Motor neuron (in vitro differentiated cells): ENCODE measurements around the gene CDNF. TPM values are rescaled to one million over a fixed set of nuclear protein-coding genes. Genes with fewer than 3 reads are reported as not detected.

Experiments
- ATAC-seq, 8 experiments: fragments of 200-7000 bp; cut with Tn5 transposase; replicated peaks in 6 of 8; 2 replicates each; pipeline ENCODE4 v1.8.0; 2021; ENCODE audit warnings: mild to moderate bottlenecking in 8 of 8, moderate library complexity in 8 of 8
- H3K27ac ChIP-seq, 2 donors: fragments of 250-450 bp; sonication (Bioruptor Pico); 2 replicates each; pipeline ENCODE4 v1.9.0; 2021; ENCODE audit warnings: antibody characterized with exemption in 2 of 2, mild to moderate bottlenecking in 2 of 2, moderate library complexity in 1 of 2
- H3K4me1 ChIP-seq, 2 donors: fragments of 250-450 bp; sonication (Bioruptor Pico); replicated peaks in 1 of 2; 2 replicates each; pipeline ENCODE4 v1.6.1; 2021; ENCODE audit warnings: antibody characterized with exemption in 2 of 2, mild to moderate bottlenecking in 2 of 2, moderate library complexity in 1 of 2
- H3K4me3 ChIP-seq, 5 donors: fragments of 250-450 bp; sonication (Bioruptor Pico); 2 replicates each; pipeline ENCODE4 v1.9.0; 2021; ENCODE audit warnings: antibody characterized with exemption in 5 of 5, mild to moderate bottlenecking in 5 of 5, moderate library complexity in 4 of 5
- WGBS, 10 experiments: fragments of 450-650 bp; shearing (Covaris generic); methylation state at CpG; one replicate each; pipeline ENCODE4 v1.0.0; 2022; 5-methylcytosine and 5-hydroxymethylcytosine counted together
- in situ Hi-C, 9 experiments: fragments of 400-800 bp; cut with MboI; loops; one replicate each; pipeline ENCODE4 v1.15.0; 2021; ENCODE audit warnings: low sequenced_read_pairs in 9 of 9, low pct_unique_long_range_greater_than_20kb in 2 of 9; ENCODE audit not compliant: unreplicated experiment in 9 of 9
- total RNA-seq, 8 experiments: library from RNA; unstranded; fragments of 300-600 nt; gene quantifications; 2 replicates each; pipeline versions ENCODE4 v1.2.3 to v1.2.4, GENCODE V29; 2022

CDNF gene
- total RNA-seq, 8 experiments from 2014 or later: 0.81 to 3.6 (median 1.1) TPM

DNA sequence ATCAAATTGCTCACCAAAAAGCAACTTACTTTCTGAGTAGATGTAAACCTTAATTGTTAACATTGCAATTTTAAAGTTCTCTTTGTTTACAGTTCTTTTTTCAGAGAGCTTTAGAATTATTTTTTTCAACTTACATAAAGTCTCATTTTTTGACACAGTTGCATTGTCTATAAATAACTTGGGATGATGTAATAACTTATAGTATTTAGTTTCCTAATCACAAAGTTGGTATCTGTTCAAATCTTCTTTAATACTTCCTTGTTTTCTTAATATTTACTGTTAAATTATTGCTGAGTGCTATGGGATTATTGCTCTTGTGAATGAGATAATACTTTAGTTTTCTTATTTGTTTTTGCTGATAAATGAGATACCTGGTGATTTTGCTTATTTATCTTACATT, 21.9 kb upstream of the CDNF start:
- no peaks in the 10 kb centered on the region for H3K4me1 ChIP-seq
- in situ Hi-C loops: no loop called here
- no peak overlapping the region for H3K27ac ChIP-seq
- ATAC-seq: no peak
- no peak overlapping the region for H3K4me3 ChIP-seq

DNA sequence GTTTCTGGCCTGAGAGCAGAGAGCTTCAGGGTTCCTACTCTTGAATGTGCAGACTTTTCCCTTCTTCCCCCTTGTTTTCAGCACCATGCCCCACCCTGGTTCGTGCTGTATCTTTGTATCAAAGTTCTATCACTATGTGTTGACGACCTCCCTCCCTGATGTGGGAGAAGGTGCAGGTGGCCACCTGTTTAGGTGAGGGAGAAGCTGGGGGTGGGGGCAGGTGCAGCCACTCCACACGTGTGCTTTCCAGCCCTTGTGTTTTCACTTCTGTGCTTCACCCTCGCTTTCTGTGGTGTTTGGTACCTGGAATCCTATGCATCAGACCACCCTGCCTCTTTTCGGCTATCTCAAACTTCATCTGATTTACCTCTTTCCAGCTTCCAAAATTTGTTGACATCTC, 21.2 kb upstream of the CDNF start:
- H3K4me3 ChIP-seq: no peak overlapping the region
- H3K27ac ChIP-seq: no peak overlapping the region
- in situ Hi-C loops: no loop called here
- H3K4me1 ChIP-seq: no peaks in the 10 kb centered on the region
- ATAC-seq: no peak
- WGBS, 10 experiments: 70 to 100% (median 89%) methylated on average over 1 to 4 of the region's 5 CpGs; no CpG with 5 or more reads in 1 of the 10 experiments

DNA sequence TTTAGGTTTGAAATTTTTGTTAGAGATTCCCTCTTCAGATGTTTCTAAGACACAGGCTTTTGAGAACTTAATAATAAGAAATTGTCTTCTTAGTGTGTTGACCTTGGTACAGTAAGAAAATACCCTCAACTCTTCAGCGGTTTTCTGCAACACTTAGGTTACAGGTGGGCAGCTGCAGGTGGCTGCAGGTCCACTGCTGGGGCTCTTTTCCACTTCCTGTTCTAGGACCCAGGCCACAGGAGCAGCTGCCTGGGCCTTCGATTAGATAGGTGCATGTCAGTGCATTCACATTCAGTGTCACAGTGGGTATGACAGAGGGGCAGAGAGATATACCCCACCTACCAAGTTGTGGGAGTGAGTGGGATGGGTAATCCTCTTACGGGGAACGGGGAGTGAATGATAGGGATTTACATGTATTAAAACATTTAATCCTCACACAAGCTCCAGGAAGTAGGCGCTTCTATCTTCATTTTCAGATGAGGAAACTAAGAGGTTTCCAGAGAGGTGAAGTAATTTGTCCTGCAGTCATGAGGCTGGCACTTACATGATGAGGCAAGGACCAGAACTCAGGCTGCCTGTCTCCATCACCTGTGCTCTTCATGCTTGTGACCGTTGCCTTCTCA, 20.6 kb upstream of the CDNF start:
- in situ Hi-C loops: no loop called here
- Histone ChIP-seq H3K27ac (no peak overlapping the region), H3K4me3 (no peak overlapping the region), H3K4me1 (no peaks in the 10 kb centered on the region)
- 81 to 100% (median 96%) methylated on average over 1 to 5 of the region's 6 CpGs; no CpG with 5 or more reads in 2 of the 10 experiments for WGBS, 10 experiments
- ATAC-seq: no peak

DNA sequence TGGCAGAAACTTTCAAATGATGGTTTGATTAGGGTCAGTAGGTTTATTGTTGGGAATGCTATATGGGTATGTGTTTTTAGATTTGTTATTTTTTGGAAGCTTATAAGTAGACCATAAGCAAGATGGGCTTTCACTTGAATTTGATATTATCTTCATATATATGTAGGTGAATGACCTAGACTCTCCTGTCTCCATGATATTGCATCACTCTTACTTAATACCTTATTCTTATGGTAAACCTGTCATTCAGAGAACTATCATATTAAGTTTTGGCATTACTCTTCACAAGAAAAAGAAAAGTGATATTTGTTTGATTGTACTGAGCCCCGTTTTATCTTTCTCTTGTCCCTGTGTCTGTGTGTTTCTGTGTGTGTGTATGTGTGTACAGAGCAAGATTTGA, 17.6 kb upstream of the CDNF start:
- 71 to 100% (median 93%) methylated on average over 1 of the region's 1 CpG; no CpG with 5 or more reads in 4 of the 10 experiments for WGBS, 10 experiments
- Histone ChIP-seq H3K4me3 (no peak overlapping the region), H3K4me1 (no peaks in the 10 kb centered on the region), H3K27ac (no peak overlapping the region)
- ATAC-seq: no peak
- in situ Hi-C loops: no loop called here

DNA sequence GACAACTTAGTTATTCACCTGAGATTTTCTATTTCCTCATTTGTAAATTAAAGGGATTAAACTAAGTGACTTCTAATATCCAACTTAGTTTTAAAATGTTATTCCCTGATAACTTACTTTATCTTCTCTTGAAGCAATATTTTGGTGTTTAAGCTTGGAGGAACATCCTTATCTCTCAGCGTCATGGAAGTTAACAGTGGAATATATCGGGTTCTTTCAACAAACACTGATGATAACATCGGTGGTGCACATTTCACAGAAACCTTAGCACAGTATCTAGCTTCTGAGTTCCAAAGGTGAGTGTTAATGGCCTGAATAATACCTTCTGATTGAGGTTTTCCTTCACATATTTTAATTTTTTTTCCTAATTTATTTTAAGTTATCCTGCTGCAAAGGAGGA, 14.4 kb upstream of the CDNF start:
- Histone ChIP-seq H3K4me1 (no peaks in the 10 kb centered on the region), H3K4me3 (no peak overlapping the region), H3K27ac (no peak overlapping the region)
- WGBS, 10 experiments: 94 to 100% (median 99%) methylated on average over 3 of the region's 3 CpGs; no CpG with 5 or more reads in 2 of the 10 experiments
- in situ Hi-C loops: no loop called here
- no peak for ATAC-seq

DNA sequence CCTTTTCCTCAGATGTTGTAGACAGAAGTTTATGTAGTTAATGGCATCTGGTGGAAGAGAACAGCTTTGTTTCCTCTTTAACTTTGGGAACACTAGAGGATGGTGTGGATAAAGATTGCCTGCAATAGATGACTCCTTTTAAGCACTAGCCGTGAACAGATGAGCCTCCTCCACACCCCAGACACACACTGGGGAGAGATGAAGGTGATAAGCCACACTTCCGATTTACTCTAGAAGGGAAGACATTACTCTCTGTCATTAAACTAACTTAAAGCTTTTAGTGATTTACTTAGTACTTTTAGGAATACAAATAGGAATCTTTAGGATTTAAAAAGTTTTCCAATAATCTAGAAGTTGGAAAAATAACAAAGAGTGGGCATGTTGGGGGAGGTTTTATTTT, 7.1 kb upstream of the CDNF start:
- Histone ChIP-seq H3K4me1 (no peaks in the 10 kb centered on the region), H3K27ac (no peak overlapping the region), H3K4me3 (no peak overlapping the region)
- in situ Hi-C loops: loop anchor here in 2 of 9 experiments (25.0 kb wide), 2 partner anchors 308 to 333 kb away; no protein-coding TSS in a partner anchor
- no peak for ATAC-seq
- 80 to 100% (median 100%) methylated on average over 1 to 2 of the region's 2 CpGs; no CpG with 5 or more reads in 1 of the 10 experiments for WGBS, 10 experiments

DNA sequence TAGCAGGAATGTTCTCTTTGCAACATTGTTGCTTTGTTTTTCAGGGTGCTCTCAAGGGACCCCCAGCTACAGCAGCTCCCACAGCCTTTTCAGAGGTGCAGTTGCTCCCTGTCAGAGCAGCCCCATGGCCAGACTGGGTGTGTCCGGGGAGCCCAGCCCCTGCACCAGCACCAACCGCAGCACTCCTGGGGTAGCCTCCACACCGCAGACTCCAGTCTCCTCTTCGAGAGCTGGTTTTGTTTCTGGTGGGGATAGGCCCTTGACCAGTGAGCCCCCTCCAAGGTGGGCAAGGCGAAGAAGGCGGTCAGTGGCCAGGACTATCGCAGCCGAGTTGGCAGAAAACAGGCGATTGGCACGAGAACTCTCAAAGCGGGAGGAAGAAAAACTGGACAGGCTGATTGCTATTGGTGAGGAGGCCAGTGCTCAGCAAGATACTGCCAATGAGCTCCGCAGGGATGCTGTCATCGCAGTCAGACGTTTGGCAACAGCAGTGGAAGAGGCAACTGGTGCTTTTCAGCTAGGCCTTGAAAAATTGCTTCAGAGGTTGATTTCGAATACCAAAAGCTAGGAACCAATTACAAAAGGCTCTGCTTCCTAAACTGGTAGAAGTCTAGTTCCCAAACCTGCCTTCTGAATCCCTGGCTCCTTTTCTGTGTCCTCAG, 5.6 kb upstream of the CDNF start:
- ATAC-seq: no peak
- Histone ChIP-seq H3K4me3 (no peak overlapping the region), H3K27ac (no peak overlapping the region), H3K4me1 (peaks cover 0 to 6% of the 10 kb centered on the region in 2 donors)
- in situ Hi-C loops: loop anchor here in 2 of 9 experiments (25.0 kb wide), 2 partner anchors 306 to 331 kb away; no protein-coding TSS in a partner anchor
- WGBS, 10 experiments: 53 to 100% (median 83%) methylated on average over 3 to 6 of the region's 15 CpGs; no CpG with 5 or more reads in 3 of the 10 experiments

DNA sequence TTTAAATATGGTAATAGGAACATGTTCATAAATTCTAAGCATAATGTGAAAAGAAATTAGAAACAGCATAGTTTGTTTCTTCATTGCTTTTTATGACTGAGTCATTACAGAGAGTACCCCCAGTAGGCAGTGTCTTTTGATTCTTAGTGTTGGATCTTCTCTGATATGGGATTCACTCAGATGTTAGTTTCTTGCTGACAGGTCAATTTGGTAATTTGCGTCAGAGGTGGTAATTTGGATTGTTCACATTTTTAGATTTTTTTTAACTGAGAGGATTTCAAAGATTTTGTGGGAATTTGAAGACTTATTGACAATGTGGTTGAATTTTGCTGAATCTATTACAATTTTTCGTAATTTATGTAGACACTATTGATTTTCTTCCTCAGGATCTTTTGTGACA, 2.3 kb upstream of the CDNF start:
- peaks cover 6 to 18% of the 10 kb centered on the region in 2 donors for H3K4me1 ChIP-seq
- no peak overlapping the region for H3K27ac ChIP-seq
- 75 to 100% (median 93%) methylated on average over 1 to 2 of the region's 2 CpGs for WGBS, 10 experiments
- no peak overlapping the region for H3K4me3 ChIP-seq
- ATAC-seq: no peak
- in situ Hi-C loops: loop anchor here in 2 of 9 experiments (25.0 kb wide), 2 partner anchors 303 to 328 kb away; no protein-coding TSS in a partner anchor

DNA sequence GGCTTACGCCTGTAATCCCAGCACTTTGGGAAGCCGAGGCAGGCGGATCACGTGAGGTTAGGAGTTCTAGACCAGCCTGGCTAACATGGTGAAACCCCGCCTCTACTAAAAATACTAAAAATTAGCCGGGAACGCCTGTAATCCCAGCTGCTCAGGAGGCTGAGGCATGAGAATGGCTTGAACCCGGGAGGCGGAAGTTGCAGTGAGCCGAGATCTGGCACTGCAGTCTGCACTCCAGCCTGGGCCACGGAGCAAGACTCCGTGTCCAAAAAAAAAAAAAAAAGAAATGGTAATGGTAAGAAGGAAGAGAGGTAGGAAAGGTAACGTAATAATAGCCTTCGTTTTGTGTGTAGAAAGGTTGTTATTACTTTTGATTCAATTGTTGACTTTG, 1.5 kb upstream of the CDNF start:
- Histone ChIP-seq H3K27ac (peak overlapping the region; percentile 68 to 87), H3K4me3 (peak overlapping the region; percentile 62 to 92 (median 80)), H3K4me1 (peaks cover 6 to 18% of the 10 kb centered on the region in 2 donors)
- ATAC-seq: peak in 3 of 8 experiments; percentile 0 to 14 (median 9)
- WGBS, 10 experiments: 2 to 60% (median 11%) methylated on average over 1 to 14 of the region's 14 CpGs
- in situ Hi-C loops: loop anchor here in 2 of 9 experiments (25.0 kb wide), 2 partner anchors 302 to 327 kb away; no protein-coding TSS in a partner anchor

DNA sequence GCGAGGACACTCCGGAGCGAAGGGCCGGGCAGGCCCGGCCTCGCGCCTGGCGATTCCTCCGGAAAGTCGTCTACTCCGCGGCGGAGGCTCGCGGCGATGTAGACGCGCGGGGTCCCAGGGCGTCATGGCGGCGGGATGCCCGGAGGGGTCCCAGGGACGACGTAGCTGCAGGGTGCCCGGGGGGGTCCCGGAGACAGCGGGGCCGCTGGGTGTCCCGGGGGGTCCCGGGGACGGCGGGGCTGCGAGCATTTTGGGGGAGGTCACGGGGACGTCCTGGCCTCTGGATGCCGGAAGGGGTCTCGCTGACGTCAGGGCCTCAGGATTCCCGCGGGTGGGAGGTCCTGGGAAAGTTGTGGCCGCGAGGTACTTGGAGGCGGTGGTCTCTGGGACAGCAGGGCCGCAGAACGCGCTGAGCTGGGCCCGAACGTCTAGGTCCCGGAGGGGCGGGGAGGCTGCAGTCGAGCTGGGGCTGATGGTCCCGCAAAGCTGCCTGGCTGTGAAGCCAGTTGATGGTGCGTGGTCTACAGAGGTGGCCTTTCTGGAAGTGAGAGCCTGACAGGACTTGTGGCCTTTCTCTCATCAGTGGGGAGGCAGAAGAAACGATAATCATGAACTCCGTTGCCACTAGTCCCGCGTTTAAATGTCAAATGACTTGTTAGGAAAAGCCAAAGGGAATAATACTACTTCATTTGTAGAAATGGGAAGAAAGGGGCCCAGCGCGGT, 906 bp upstream of the CDNF start:
- WGBS, 10 experiments: 0 to 6% (median 0%) methylated on average over 1 to 16 of the region's 60 CpGs; no CpG with 5 or more reads in 1 of the 10 experiments
- peak overlapping the region; percentile 62 to 92 (median 80) for H3K4me3 ChIP-seq
- H3K4me1 ChIP-seq: peaks cover 6 to 18% of the 10 kb centered on the region in 2 donors
- in situ Hi-C loops: loop anchor here in 2 of 9 experiments (25.0 kb wide), 2 partner anchors 301 to 326 kb away; no protein-coding TSS in a partner anchor
- peak overlapping the region; percentile 68 to 87 for H3K27ac ChIP-seq
- ATAC-seq: peak in 7 of 8 experiments; percentile 0 to 5 (median 1)

DNA sequence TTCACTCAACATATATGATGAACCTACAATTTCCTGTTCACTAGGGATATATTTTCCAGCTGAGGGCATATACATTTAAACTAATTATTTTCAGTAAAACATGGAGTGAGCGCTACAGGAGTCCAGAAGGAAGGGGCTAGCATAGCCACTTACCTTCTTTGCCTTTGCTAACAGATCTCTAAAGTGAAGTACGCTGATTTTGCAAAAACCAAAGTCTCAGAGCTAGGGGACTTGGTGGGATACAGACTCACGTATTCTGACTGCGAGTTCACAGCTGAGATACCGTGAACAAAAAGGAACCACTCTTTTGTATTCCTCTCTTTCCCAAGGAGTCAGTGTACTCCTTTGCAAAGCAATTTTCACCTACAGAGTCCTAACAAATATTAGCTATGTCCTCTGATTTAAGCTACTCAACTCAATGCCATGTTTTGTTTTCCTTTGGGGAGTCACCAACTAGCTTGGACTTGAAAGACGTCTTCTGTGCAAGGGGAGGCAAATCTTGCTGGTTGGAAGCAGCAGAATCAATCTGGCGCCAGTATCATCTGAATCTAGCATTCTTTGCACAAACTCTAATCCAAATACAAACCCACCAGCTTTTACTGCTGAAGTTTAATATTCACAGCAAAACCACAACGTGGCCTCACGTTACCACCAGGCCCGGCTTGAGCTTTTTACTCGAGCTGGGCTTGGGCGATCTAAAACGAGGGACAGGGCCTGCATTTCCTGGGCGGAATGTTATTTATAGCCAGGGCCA, 657 bp downstream of the CDNF start:
- in situ Hi-C loops: loop anchor here in 2 of 9 experiments (25.0 kb wide), 2 partner anchors 300 to 325 kb away; no protein-coding TSS in a partner anchor
- Histone ChIP-seq H3K4me1 (peaks cover 6 to 18% of the 10 kb centered on the region in 2 donors), H3K27ac (peak overlapping the region; percentile 92 to 94), H3K4me3 (peak overlapping the region; percentile 62 to 92 (median 80))
- 0 to 51% (median 19%) methylated on average over 1 to 13 of the region's 14 CpGs for WGBS, 10 experiments
- no peak for ATAC-seq

DNA sequence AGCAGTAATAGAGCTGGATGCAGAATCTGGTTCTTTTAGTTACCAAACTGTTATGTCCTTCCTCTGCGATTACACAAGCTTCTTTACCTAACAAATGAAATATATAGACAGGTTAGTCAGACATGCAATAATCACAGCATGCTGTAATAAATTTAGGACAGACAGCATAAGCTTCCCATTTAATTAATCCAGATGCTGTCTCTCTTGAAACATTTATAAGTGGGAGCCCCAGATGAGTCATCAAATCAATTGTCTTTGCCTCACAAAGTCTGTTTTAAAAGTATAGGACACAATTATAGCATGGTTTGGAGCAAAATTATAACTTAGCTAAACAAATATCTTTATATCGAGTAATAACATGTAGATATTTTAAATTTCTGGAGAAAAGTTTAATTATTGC, 1.6 kb downstream of the CDNF start:
- no peak for ATAC-seq
- Histone ChIP-seq H3K27ac (no peak overlapping the region), H3K4me1 (peaks cover 6 to 18% of the 10 kb centered on the region in 2 donors), H3K4me3 (no peak overlapping the region)
- in situ Hi-C loops: loop anchor here in 2 of 9 experiments (25.0 kb wide), 2 partner anchors 299 to 324 kb away; no protein-coding TSS in a partner anchor
- WGBS, 10 experiments: 30 to 100% (median 90%) methylated on average over 1 to 2 of the region's 2 CpGs
